Fibroblast of the conjunctiva (primary cell): Measurements from ENCODE around the gene IL1RAPL1.

Experiments
- DNase-seq: peaks from one replicate; pipeline ENCODE4 v3.0.0-alpha.2; 2010; ENCODE audit warnings: low read depth

The IL1RAPL1 gene

GRCh38 chrX:29903360-29903759 lies 1316.1 kb downstream of the IL1RAPL1 start:
- DNase-seq, result no peak

- DNase-seq, result no peak
Observed at GRCh38 chrX:29911673-29912072, 1324.4 kb downstream of the IL1RAPL1 start.

GRCh38 chrX:29913647-29914046 lies 1326.4 kb downstream of the IL1RAPL1 start:
- no peak for DNase-seq

GRCh38 chrX:29922607-29923006 lies 1335.4 kb downstream of the IL1RAPL1 start:
- DNase-seq, result no peak

- DNase-seq, result no peak
Observed at GRCh38 chrX:29926056-29926455, 1338.8 kb downstream of the IL1RAPL1 start.

GRCh38 chrX:29926659-29927058 lies 1339.4 kb downstream of the IL1RAPL1 start:
- DNase-seq, result no peak

GRCh38 chrX:29935455-29935854 lies 1348.2 kb downstream of the IL1RAPL1 start:
- DNase-seq, result no peak

- no peak for DNase-seq
Observed at GRCh38 chrX:29940750-29941149, 1353.5 kb downstream of the IL1RAPL1 start.

- no peak for DNase-seq
Observed at GRCh38 chrX:29941287-29941686, 1354.0 kb downstream of the IL1RAPL1 start.

- DNase-seq, result no peak
Observed at GRCh38 chrX:29947225-29947624, 1360.0 kb downstream of the IL1RAPL1 start.

- peak; percentile 1 for DNase-seq
Observed at GRCh38 chrX:29948653-29949052, 1361.4 kb downstream of the IL1RAPL1 start.

GRCh38 chrX:29952016-29952415 lies 1364.8 kb downstream of the IL1RAPL1 start:
- DNase-seq, result no peak

- no peak for DNase-seq
Observed at GRCh38 chrX:29962061-29962460, 1374.8 kb downstream of the IL1RAPL1 start.

- no peak for DNase-seq
Observed at GRCh38 chrX:29965634-29966033, 1378.4 kb downstream of the IL1RAPL1 start.

- no peak for DNase-seq
Observed at GRCh38 chrX:29992083-29992482, 1404.8 kb downstream of the IL1RAPL1 start.

GRCh38 chrX:30005813-30006212 lies 1418.6 kb downstream of the IL1RAPL1 start:
- no peak for DNase-seq
